ENCODE results near the gene BRME1.
A peak's percentile ranks its signal among the peaks of the same experiment; 100 is the strongest.

DNA sequence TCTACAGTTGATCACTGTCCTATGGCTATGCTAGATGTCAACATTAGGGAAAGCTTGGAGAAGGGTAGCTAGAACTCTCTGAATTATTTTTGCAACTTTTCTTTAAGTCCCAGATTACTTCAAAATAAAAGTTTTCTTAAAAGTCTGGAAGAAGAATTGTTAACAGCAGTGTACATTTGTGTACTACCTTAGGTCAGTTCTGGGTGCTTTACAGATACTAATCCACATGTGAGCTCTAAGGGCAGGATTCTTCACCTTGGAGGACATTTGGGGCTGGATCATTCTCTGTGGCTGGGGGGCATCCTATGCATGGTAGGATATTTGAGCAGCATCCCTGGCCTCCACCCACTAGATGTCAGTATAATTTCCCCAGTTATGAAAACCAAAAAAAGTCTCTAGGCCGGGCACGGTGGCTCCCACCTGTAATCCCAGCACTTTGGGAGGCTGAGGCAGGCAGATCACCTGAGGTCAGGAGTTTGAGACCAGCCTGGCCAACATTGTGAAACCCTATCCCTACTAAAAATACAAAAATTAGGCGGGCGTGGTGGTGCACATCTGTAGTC lies 2.8 kb downstream of the BRME1 start:
- TF ChIP-seq, protein P1, sequence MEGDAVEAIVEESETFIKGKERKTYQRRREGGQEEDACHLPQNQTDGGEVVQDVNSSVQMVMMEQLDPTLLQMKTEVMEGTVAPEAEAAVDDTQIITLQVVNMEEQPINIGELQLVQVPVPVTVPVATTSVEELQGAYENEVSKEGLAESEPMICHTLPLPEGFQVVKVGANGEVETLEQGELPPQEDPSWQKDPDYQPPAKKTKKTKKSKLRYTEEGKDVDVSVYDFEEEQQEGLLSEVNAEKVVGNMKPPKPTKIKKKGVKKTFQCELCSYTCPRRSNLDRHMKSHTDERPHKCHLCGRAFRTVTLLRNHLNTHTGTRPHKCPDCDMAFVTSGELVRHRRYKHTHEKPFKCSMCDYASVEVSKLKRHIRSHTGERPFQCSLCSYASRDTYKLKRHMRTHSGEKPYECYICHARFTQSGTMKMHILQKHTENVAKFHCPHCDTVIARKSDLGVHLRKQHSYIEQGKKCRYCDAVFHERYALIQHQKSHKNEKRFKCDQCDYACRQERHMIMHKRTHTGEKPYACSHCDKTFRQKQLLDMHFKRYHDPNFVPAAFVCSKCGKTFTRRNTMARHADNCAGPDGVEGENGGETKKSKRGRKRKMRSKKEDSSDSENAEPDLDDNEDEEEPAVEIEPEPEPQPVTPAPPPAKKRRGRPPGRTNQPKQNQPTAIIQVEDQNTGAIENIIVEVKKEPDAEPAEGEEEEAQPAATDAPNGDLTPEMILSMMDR (optimal IDR thresholded peaks at IDR 0.05 in 1 of 3, IDR thresholded peaks at IDR 0.05 in 1 of 3, conservative IDR thresholded peaks at IDR 0.05 in 1 of 3; ENCODE audit: extremely low read depth in 1 of 3, insufficient read depth in 2 of 3, low read length in 3 of 3), result peak; percentile 12 to 45 (median 24)
- TF ChIP-seq EZH2 (IDR thresholded peaks at IDR 0.05; ENCODE audit: low read length), result no peak
